Uterus (tissue), 2 donors: ENCODE data around the gene CCDC107.

Experiments
- POLR2A ChIP-seq, 2 donors: fragments of 450-650 bp; IDR thresholded peaks; one replicate each; pipeline ENCODE4 v1.6.1; 2016; ENCODE audit warnings: antibody characterized with exemption in 2 of 2, mild to moderate bottlenecking in 1 of 2, moderate library complexity in 1 of 2
- TF ChIP-seq, protein P1 (sequence below), 4 experiments: fragments of 200-600 bp in 2 of 4; fragments of 450-650 bp in 2 of 4; sonication (generic) in 2 of 4; IDR thresholded peaks; one replicate each; pipeline ENCODE4 v1.5.1; 2016 to 2019; ENCODE audit warnings: antibody characterized with exemption in 4 of 4, mild to moderate bottlenecking in 2 of 4, moderate library complexity in 1 of 4

DNA sequence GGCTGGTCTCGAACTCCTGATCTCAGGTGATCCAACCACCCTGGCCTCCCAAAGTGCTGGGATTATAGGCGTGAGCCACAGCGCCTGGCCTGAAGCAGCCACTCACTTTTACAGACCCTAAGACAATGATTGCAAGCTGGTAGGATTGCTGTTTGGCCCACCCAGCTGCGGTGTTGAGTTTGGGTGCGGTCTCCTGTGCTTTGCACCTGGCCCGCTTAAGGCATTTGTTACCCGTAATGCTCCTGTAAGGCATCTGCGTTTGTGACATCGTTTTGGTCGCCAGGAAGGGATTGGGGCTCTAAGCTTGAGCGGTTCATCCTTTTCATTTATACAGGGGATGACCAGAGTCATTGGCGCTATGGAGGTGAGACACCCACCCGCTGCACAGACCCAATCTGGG is 17.1 kb downstream of the CCDC107 start:
- TF ChIP-seq POLR2A (IDR thresholded peaks at IDR 0.05) = no peak
- TF ChIP-seq, protein P1, sequence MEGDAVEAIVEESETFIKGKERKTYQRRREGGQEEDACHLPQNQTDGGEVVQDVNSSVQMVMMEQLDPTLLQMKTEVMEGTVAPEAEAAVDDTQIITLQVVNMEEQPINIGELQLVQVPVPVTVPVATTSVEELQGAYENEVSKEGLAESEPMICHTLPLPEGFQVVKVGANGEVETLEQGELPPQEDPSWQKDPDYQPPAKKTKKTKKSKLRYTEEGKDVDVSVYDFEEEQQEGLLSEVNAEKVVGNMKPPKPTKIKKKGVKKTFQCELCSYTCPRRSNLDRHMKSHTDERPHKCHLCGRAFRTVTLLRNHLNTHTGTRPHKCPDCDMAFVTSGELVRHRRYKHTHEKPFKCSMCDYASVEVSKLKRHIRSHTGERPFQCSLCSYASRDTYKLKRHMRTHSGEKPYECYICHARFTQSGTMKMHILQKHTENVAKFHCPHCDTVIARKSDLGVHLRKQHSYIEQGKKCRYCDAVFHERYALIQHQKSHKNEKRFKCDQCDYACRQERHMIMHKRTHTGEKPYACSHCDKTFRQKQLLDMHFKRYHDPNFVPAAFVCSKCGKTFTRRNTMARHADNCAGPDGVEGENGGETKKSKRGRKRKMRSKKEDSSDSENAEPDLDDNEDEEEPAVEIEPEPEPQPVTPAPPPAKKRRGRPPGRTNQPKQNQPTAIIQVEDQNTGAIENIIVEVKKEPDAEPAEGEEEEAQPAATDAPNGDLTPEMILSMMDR (IDR thresholded peaks at IDR 0.05) = no peak
